Fibroblast of pulmonary artery (primary cell): ENCODE measurements around the gene MAPK8IP3.

Experiments used
- DNase-seq: peaks from one replicate; pipeline ENCODE4 v3.0.0-alpha.2; 2010; ENCODE audit warnings: low read depth
- H3K4me3 ChIP-seq: replicated peaks from 2 replicates; pipeline ENCODE4 v1.5.1; 2011; ENCODE audit warnings: low read depth, mild to moderate bottlenecking, control low read depth, low read length, moderate library complexity
- CTCF ChIP-seq: IDR thresholded peaks from 2 replicates; pipeline ENCODE4 v1.5.1; 2011; ENCODE audit warnings: mild to moderate bottlenecking, control low read depth, low read length, inconsistent platforms; ENCODE audit errors: missing control alignments

Gene MAPK8IP3

GRCh38 chr16:1770328-1771187, 64.6 kb downstream of the MAPK8IP3 start:
- TF ChIP-seq CTCF = no peak
- peak; percentile 46 for DNase-seq
- peak overlapping the region; percentile 74 for H3K4me3 ChIP-seq

GRCh38 chr16:1771188-1771863, 65.3 kb downstream of the MAPK8IP3 start, which contains the start of gene NME3:
Gene NME3, minus strand, starts transcription at chr16:1771543. Its CDS starts 9 bp downstream, at chr16:1771534.
- peak within 1 kb of the TSS; percentile 74 for H3K4me3 ChIP-seq
- no peak for TF ChIP-seq CTCF
- peak; percentile 59 for DNase-seq

GRCh38 chr16:1771864-1772361, 65.9 kb downstream of the MAPK8IP3 start:
- DNase-seq = no peak
- H3K4me3 ChIP-seq = peak overlapping the region; percentile 74
- no peak for TF ChIP-seq CTCF

- DNase-seq = no peak
- H3K4me3 ChIP-seq = peak within 1 kb of the TSS; percentile 74
- no peak for TF ChIP-seq CTCF
Measured at GRCh38 chr16:1772362-1772907, 66.4 kb downstream of the MAPK8IP3 start, which contains the start of gene EME2. Gene EME2, plus strand, starts transcription at chr16:1772810. Its CDS starts 418 bp downstream, at chr16:1773228.

GRCh38 chr16:1772908-1773702, 67.1 kb downstream of the MAPK8IP3 start, which contains the start of gene MRPS34:
Gene MRPS34, minus strand, starts transcription at chr16:1773134. Its CDS starts 15 bp downstream, at chr16:1773119.
- TF ChIP-seq CTCF = peak; percentile 37
- peak within 1 kb of the TSS; percentile 74 for H3K4me3 ChIP-seq
- peak; percentile 85 for DNase-seq
